Tibial artery (tissue), 4 donors: ENCODE results near the gene PHKB.

Experiments used
- DNase-seq, 2 donors: peaks; one replicate each; pipeline ENCODE4 v3.0.0-alpha.2; 2019
- H3K27ac ChIP-seq, 2 donors: fragments of 200-600 bp; sonication (generic) in 1 of 2; 1 replicate in 1 of 2; 2 replicates in 1 of 2; pipeline ENCODE4 v1.5.1; 2018 to 2019; ENCODE audit warnings: mild to moderate bottlenecking in 1 of 2
- H3K27me3 ChIP-seq, 2 donors: fragments of 200-600 bp; sonication (generic) in 1 of 2; one replicate each; pipeline versions ENCODE4 v1.5.1 to v1.6.0; 2016 to 2019
- H3K36me3 ChIP-seq, 3 donors: fragments of 200-600 bp; sonication (generic) in 2 of 3; one replicate each; pipeline ENCODE4 v1.5.1; 2016 to 2019; ENCODE audit warnings: mild to moderate bottlenecking in 2 of 3
- H3K4me1 ChIP-seq, 4 donors: fragments of 200-600 bp; sonication (generic) in 2 of 4; 1 replicate in 3 of 4; 2 replicates in 1 of 4; pipeline ENCODE4 v1.5.1; 2016 to 2019
- H3K4me3 ChIP-seq, 2 donors: fragments of 200-600 bp; sonication (generic) in 1 of 2; 1 replicate in 1 of 2; 2 replicates in 1 of 2; pipeline ENCODE4 v1.5.1; 2018 to 2019; ENCODE audit warnings: mild to moderate bottlenecking in 2 of 2
- H3K9me3 ChIP-seq, 3 donors: fragments of 200-600 bp; sonication (generic) in 1 of 3; one replicate each; pipeline ENCODE4 v1.5.1; 2016 to 2019
- intact Hi-C: fragments of 100-400 bp; cut with DNase I; formaldehyde crosslinking; loops from one replicate; pipeline ENCODE4 v1.15.0; 2023; ENCODE audit warnings: low total_unique reads
- TF ChIP-seq, protein P1 (sequence below), 2 experiments: fragments of 200-600 bp in 1 of 2; fragments of 450-650 bp in 1 of 2; IDR thresholded peaks; one replicate each; pipeline ENCODE4 v1.5.1; 2017 to 2019; ENCODE audit warnings: antibody characterized with exemption in 2 of 2, mild to moderate bottlenecking in 1 of 2, moderate library complexity in 1 of 2

PHKB gene

DNA sequence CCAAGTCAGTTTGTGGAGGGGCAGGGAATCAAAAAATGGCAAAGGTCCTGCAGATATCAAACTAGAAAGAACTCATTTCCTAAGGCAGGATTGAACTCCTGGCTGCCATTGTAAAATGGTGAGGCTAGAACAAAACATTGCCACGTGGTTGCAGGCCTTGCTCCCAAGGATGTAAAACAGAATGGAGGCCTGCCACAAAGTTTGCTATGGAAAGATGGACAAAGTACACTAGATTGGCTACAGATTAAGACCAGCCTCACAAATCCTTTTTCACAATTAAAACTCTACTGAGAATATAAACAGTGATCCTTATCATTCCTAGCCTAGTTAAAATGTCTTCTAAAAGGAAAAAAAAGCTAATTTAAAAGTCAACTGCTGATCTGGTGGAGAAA is 30.9 kb downstream of the PHKB start:
- H3K4me1 ChIP-seq, result peaks cover 0 to 31% (median 17%) of the 10 kb centered on the region in 4 donors
- DNase-seq, result no peak
- no peak overlapping the region for H3K4me3 ChIP-seq
- no peaks in the 10 kb centered on the region for H3K27me3 ChIP-seq
- intact Hi-C loops, result no loop called here
- H3K36me3 ChIP-seq, result peaks cover 0 to 5% (median 3%) of the 10 kb centered on the region in 3 donors
- H3K9me3 ChIP-seq, result peaks cover 0 to 8% (median 0%) of the 10 kb centered on the region in 3 donors
- TF ChIP-seq, protein P1, sequence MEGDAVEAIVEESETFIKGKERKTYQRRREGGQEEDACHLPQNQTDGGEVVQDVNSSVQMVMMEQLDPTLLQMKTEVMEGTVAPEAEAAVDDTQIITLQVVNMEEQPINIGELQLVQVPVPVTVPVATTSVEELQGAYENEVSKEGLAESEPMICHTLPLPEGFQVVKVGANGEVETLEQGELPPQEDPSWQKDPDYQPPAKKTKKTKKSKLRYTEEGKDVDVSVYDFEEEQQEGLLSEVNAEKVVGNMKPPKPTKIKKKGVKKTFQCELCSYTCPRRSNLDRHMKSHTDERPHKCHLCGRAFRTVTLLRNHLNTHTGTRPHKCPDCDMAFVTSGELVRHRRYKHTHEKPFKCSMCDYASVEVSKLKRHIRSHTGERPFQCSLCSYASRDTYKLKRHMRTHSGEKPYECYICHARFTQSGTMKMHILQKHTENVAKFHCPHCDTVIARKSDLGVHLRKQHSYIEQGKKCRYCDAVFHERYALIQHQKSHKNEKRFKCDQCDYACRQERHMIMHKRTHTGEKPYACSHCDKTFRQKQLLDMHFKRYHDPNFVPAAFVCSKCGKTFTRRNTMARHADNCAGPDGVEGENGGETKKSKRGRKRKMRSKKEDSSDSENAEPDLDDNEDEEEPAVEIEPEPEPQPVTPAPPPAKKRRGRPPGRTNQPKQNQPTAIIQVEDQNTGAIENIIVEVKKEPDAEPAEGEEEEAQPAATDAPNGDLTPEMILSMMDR (IDR thresholded peaks at IDR 0.05), result no peak
- peak overlapping the region; percentile 71 to 81 for H3K27ac ChIP-seq

DNA sequence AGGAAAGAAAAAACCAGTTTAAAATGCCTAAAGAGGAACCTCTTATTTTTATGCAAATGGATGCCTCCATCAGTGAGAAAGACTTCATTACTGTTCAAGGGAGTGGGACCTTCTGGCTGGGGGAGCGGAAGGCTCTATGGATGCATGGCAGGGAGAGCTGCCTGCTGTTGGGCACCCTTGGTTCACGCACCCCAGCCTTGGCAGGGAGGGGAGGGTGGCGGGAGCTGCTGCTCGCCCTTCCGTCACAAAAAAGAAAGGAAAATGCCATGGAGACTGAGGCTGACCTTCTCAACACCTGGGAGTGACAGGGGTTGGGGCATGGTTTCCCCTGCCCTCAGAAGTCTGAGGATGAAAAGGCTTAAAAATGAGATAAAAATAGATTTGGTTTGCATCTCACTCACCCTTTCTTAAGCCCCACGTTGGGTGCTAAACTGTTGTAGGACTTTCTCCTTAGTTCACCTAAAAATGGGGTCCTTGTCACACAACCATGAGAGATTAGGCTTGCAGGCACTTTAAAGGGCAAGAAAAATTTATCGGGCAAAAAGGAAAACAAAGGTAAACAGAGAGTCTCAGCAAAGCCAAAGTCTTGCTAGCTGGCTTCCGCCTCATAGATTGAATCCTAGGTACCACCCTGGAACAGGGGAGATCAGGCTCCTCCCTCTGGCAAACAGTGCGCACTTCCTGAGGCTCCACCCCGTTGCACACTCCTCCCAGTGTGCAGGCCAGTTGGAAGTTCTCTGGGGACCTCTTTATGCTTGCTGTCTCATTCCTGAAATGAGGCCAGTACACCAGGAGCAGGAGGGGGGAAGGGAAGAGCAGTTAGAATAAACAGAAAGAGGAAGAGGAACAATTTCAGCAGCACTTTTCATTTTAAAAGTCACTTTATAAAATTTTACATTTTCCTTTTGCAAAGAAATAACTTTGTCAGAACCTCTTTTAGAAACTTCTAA is 31.6 kb downstream of the PHKB start:
- DNase-seq, result peak; percentile 80 to 92
- intact Hi-C loops, result no loop called here
- peaks cover 0 to 8% (median 0%) of the 10 kb centered on the region in 3 donors for H3K9me3 ChIP-seq
- H3K4me3 ChIP-seq, result peak overlapping the region; percentile 22 to 35
- peaks cover 0 to 31% (median 17%) of the 10 kb centered on the region in 4 donors for H3K4me1 ChIP-seq
- no peaks in the 10 kb centered on the region for H3K27me3 ChIP-seq
- peak overlapping the region; percentile 71 to 81 for H3K27ac ChIP-seq
- TF ChIP-seq, protein P1 (IDR thresholded peaks at IDR 0.05), result no peak
- peaks cover under 1 to 4% (median 3%) of the 10 kb centered on the region in 3 donors for H3K36me3 ChIP-seq

DNA sequence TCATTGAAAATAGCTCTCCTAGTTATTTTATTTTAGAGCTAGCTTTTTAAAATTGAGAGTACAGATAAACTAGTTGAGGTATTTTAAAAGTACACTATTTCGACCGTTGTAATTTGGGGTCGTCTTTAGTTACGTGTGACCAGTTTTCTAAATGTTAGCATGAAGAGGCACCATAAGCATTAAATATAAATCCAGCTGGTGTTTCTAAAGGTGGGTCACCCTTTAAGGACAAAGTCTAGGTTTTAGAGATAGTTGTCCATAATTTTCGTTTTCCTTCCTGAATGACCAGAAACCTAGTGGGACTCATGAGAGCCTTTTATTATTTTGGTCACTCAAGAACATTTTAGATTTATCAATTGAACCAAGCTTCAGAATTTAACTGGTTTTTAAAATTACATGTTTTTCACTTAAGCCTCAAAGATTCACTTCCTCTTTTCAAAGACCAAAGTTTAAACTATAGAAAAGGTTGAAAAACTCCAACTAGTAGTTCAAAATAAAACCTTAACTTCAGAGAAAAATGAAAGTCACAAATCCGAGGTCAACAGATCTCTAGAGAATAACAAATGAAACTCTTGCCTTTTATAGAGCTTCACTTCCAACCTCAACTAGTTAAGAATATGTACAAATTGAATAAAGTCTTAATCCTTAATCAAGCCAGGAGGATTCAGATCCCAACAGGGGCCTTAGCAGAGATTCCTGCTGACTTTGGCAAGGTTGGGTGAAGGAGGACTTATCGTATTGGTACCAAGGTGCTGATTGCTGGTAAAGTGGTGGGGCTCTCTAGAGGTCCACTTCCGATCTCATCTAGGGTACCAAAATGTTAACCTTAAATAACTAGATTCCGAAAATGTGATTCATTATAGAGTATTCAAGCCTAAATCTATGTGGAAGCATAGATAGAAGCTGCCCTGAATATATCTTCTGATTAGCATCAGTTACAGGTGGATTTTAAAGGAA is 32.5 kb downstream of the PHKB start:
- TF ChIP-seq, protein P1 (IDR thresholded peaks at IDR 0.05), result no peak
- Histone ChIP-seq H3K27me3 (no peaks in the 10 kb centered on the region), H3K36me3 (peaks cover 3 to 12% (median 9%) of the 10 kb centered on the region in 3 donors), H3K27ac (peak overlapping the region; percentile 71 to 81), H3K4me1 (peaks cover 0 to 31% (median 17%) of the 10 kb centered on the region in 4 donors), H3K4me3 (peak overlapping the region; percentile 22 to 35), H3K9me3 (peaks cover 0 to 8% (median 0%) of the 10 kb centered on the region in 3 donors)
- intact Hi-C loops, result no loop called here
- no peak for DNase-seq

DNA sequence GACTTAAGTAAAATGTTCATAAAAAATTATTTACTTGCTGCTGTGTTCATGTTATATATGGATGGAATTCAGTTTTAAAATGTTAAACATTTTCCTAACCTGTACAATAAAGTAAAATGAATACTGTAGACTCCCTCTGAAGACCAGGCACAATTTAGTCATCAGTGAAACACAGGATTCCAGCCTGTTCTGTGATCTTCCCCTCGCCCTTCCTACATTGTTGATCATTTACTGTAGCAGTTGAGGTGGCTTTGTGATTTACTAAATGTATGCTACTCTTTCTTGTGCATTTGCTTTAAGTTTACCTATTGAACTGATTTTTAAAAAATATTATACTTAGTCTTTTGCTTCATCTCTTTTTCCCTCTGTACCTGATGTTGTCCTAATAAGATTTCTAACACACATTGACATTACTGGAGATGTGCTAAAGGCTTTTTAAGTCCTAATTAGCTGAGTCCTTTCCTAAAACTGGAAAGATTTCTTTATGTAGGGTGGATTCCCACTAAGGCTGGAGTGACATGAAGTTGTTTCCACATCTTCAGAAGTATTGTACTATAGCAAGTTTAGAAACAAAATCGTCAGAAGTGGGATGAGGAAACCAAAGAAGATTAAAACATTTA is 38.1 kb downstream of the PHKB start:
- no peaks in the 10 kb centered on the region for H3K27me3 ChIP-seq
- TF ChIP-seq, protein P1 (IDR thresholded peaks at IDR 0.05), result no peak
- H3K9me3 ChIP-seq, result no peaks in the 10 kb centered on the region
- H3K36me3 ChIP-seq, result peaks cover 33 to 46% (median 43%) of the 10 kb centered on the region in 3 donors
- H3K4me3 ChIP-seq, result no peak overlapping the region
- no peak for DNase-seq
- H3K4me1 ChIP-seq, result peaks cover 0 to 13% (median 1%) of the 10 kb centered on the region in 4 donors
- intact Hi-C loops, result no loop called here
- H3K27ac ChIP-seq, result no peak overlapping the region

DNA sequence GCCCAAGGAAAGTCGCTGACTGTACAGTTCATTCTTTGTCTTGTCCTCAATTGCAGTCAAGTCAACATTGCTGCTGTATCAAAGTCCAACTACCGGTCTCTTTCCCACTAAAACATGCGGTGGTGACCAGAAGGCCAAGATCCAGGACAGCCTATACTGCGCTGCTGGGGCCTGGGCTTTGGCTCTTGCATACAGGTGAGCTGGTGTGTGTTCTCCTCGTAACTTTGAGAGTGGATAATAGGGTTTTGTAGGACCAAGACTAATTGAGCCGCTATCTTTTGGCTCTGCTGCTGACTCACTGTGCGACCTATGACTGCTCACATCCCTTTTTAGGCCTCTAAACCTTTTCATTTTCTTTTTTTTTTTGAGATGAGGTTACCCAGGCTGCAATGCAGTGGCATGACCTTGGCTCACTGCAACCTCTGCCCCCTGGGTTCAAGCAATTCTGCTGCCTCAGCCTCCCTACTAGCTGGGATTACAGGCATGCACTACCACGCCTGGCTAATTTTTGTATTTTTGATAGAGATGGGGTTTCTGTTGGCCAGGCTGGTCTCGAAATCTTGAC is 38.7 kb downstream of the PHKB start:
- TF ChIP-seq, protein P1 (IDR thresholded peaks at IDR 0.05), result no peak
- H3K4me1 ChIP-seq, result peaks cover 0 to 8% (median 0%) of the 10 kb centered on the region in 4 donors
- no peak overlapping the region for H3K27ac ChIP-seq
- no peak overlapping the region for H3K4me3 ChIP-seq
- H3K27me3 ChIP-seq, result no peaks in the 10 kb centered on the region
- intact Hi-C loops, result no loop called here
- DNase-seq, result no peak
- no peaks in the 10 kb centered on the region for H3K9me3 ChIP-seq
- peaks cover 39 to 52% (median 49%) of the 10 kb centered on the region in 3 donors for H3K36me3 ChIP-seq
